Erythroblast (primary cell): ENCODE results near the gene SOST.

ENCODE experiments used
- GATA1 ChIP-seq: IDR thresholded peaks from 2 replicates; pipeline ENCODE4 v1.6.1; 2011; ENCODE audit warnings: low read depth, mild to moderate bottlenecking, control low read depth, low read length, moderate library complexity
- POLR2A ChIP-seq: IDR thresholded peaks from 2 replicates; pipeline ENCODE4 v1.6.1; 2011; ENCODE audit warnings: mild to moderate bottlenecking, low read length

GRCh38 chr17:43801844-43802243 lies 43.3 kb upstream of the SOST start:
- TF ChIP-seq POLR2A: no peak
- TF ChIP-seq GATA1: no peak
